ENCODE data around the gene BAG5.
"Not testable (repeated sequence)": the region's sequence is repeated elsewhere in the genome, so short reads cannot be mapped to it uniquely, and the experiment has no call there.

The BAG5 gene

GRCh38 chr14:103512701-103513611 lies 49.5 kb downstream of the BAG5 start:
- Histone ChIP-seq H3K9ac (ENCODE audit: low read depth, low read length, poor library complexity) (no peak overlapping the region), H3K4me3 (ENCODE audit: low read length in 2 of 2) (no peak overlapping the region), H2BK12ac (ENCODE audit: low read length) (no peak overlapping the region), H2AFZ (ENCODE audit: low read length) (no peak overlapping the region), H3K14ac (ENCODE audit: low read length) (peak overlapping the region; percentile 79), H2BK15ac (ENCODE audit: low read length) (no peak overlapping the region), H3K27me3 (ENCODE audit: control insufficient read depth in 3 of 3, insufficient read depth in 3 of 3, low read depth in 1 of 3, low read length in 3 of 3) (no peaks in the 10 kb centered on the region), H3K4ac (ENCODE audit: low read length) (no peak overlapping the region), H3K36me3 (replicated peaks in 1 of 2; ENCODE audit: control insufficient read depth in 2 of 2, insufficient read depth in 2 of 2, low read length in 2 of 2) (peaks cover 10 to 50% of the 10 kb centered on the region in 2 donors), H4K91ac (ENCODE audit: low read depth, low read length, poor library complexity) (no peak overlapping the region), H3K4me2 (ENCODE audit: insufficient read depth, low read length, poor library complexity, severe bottlenecking) (no peak overlapping the region), H3K27ac (replicated peaks; ENCODE audit: low read length) (no peak overlapping the region), H3K18ac (ENCODE audit: low read length) (peak overlapping the region; percentile 82), H2BK5ac (ENCODE audit: low read length) (no peak overlapping the region), H3K9me3 (replicated peaks in 1 of 2; ENCODE audit: control insufficient read depth in 2 of 2, insufficient read depth in 1 of 2, low read depth in 1 of 2, low read length in 2 of 2) (no peaks in the 10 kb centered on the region), H4K8ac (ENCODE audit: low read depth, low read length) (no peak overlapping the region), H2BK120ac (ENCODE audit: low read depth, low read length) (no peak overlapping the region), H2AK5ac (ENCODE audit: low read depth, low read length) (peak overlapping the region; percentile 40), H3K23ac (ENCODE audit: low read depth, low read length, poor library complexity) (peak overlapping the region; percentile 57), H3K79me1 (ENCODE audit: low read depth, low read length) (no peaks in the 10 kb centered on the region), H3K4me1 (ENCODE audit: control insufficient read depth in 2 of 2, insufficient read depth in 1 of 2, low read depth in 1 of 2, low read length in 2 of 2) (peaks cover 7 to 14% of the 10 kb centered on the region in 2 donors)
- no peak for DNase-seq (ENCODE audit: low spot score)
- no CpG with 5 or more reads among the region's 25 CpGs for WGBS, 2 donors (ENCODE audit: extremely low coverage in 2 of 2, insufficient read length in 2 of 2, insufficient replicate concordance in 1 of 2)

- not testable (repeated sequence) for H3K9ac ChIP-seq (ENCODE audit: low read depth, low read length, poor library complexity); H3K4me3 ChIP-seq (ENCODE audit: low read length in 2 of 2); H3K27ac ChIP-seq (replicated peaks; ENCODE audit: low read length)
These were observed 50.3 kb downstream of the BAG5 start for GRCh38 chr14:103512180-103512579.

GRCh38 chr14:103510724-103511693 lies 51.4 kb downstream of the BAG5 start:
- Histone ChIP-seq H4K8ac (ENCODE audit: low read depth, low read length) (no peak overlapping the region), H3K27ac (replicated peaks; ENCODE audit: low read length) (no peak overlapping the region), H3K36me3 (replicated peaks in 1 of 2; ENCODE audit: control insufficient read depth in 2 of 2, insufficient read depth in 2 of 2, low read length in 2 of 2) (peaks cover 13 to 65% of the 10 kb centered on the region in 2 donors), H2AK5ac (ENCODE audit: low read depth, low read length) (no peak overlapping the region), H2BK15ac (ENCODE audit: low read length) (no peak overlapping the region), H3K23ac (ENCODE audit: low read depth, low read length, poor library complexity) (no peak overlapping the region), H3K4me2 (ENCODE audit: insufficient read depth, low read length, poor library complexity, severe bottlenecking) (no peak overlapping the region), H3K9me3 (replicated peaks in 1 of 2; ENCODE audit: control insufficient read depth in 2 of 2, insufficient read depth in 1 of 2, low read depth in 1 of 2, low read length in 2 of 2) (no peaks in the 10 kb centered on the region), H2BK5ac (ENCODE audit: low read length) (no peak overlapping the region), H3K79me1 (ENCODE audit: low read depth, low read length) (no peaks in the 10 kb centered on the region), H3K27me3 (ENCODE audit: control insufficient read depth in 3 of 3, insufficient read depth in 3 of 3, low read depth in 1 of 3, low read length in 3 of 3) (no peaks in the 10 kb centered on the region), H3K4me1 (ENCODE audit: control insufficient read depth in 2 of 2, insufficient read depth in 1 of 2, low read depth in 1 of 2, low read length in 2 of 2) (peaks cover 0 to 5% of the 10 kb centered on the region in 2 donors), H2AFZ (ENCODE audit: low read length) (no peak overlapping the region), H3K18ac (ENCODE audit: low read length) (no peak overlapping the region), H3K4ac (ENCODE audit: low read length) (no peak overlapping the region), H3K4me3 (ENCODE audit: low read length in 2 of 2) (no peak overlapping the region), H3K9ac (ENCODE audit: low read depth, low read length, poor library complexity) (no peak overlapping the region), H2BK12ac (ENCODE audit: low read length) (no peak overlapping the region), H4K91ac (ENCODE audit: low read depth, low read length, poor library complexity) (no peak overlapping the region), H3K14ac (ENCODE audit: low read length) (no peak overlapping the region), H2BK120ac (ENCODE audit: low read depth, low read length) (no peak overlapping the region)
- WGBS, 2 donors (ENCODE audit: extremely low coverage in 2 of 2, insufficient read length in 2 of 2, insufficient replicate concordance in 1 of 2), result no CpG with 5 or more reads among the region's 26 CpGs
- DNase-seq (ENCODE audit: low spot score), result no peak

More at GRCh38 chr14:103512180-103512579, 50.3 kb downstream of the BAG5 start:
- H4K91ac ChIP-seq (ENCODE audit: low read depth, low read length, poor library complexity); DNase-seq (ENCODE audit: low spot score); H4K8ac ChIP-seq (ENCODE audit: low read depth, low read length); H3K9me3 ChIP-seq (replicated peaks in 1 of 2; ENCODE audit: control insufficient read depth in 2 of 2, insufficient read depth in 1 of 2, low read depth in 1 of 2, low read length in 2 of 2); H3K18ac ChIP-seq (ENCODE audit: low read length); H2BK15ac ChIP-seq (ENCODE audit: low read length); H2BK120ac ChIP-seq (ENCODE audit: low read depth, low read length); H2AK5ac ChIP-seq (ENCODE audit: low read depth, low read length); H3K4me1 ChIP-seq (ENCODE audit: control insufficient read depth in 2 of 2, insufficient read depth in 1 of 2, low read depth in 1 of 2, low read length in 2 of 2); H3K23ac ChIP-seq (ENCODE audit: low read depth, low read length, poor library complexity); H2AFZ ChIP-seq (ENCODE audit: low read length); H3K27me3 ChIP-seq (ENCODE audit: control insufficient read depth in 3 of 3, insufficient read depth in 3 of 3, low read depth in 1 of 3, low read length in 3 of 3); H2BK12ac ChIP-seq (ENCODE audit: low read length); H3K79me1 ChIP-seq (ENCODE audit: low read depth, low read length); H3K14ac ChIP-seq (ENCODE audit: low read length); H3K4ac ChIP-seq (ENCODE audit: low read length); H3K4me2 ChIP-seq (ENCODE audit: insufficient read depth, low read length, poor library complexity, severe bottlenecking); H2BK5ac ChIP-seq (ENCODE audit: low read length): not testable (repeated sequence)
- H3K36me3 ChIP-seq (replicated peaks in 1 of 2; ENCODE audit: control insufficient read depth in 2 of 2, insufficient read depth in 2 of 2, low read length in 2 of 2), result peaks cover 13 to 58% of the 10 kb centered on the region in 2 donors
- WGBS, 2 donors (ENCODE audit: extremely low coverage in 2 of 2, insufficient read length in 2 of 2, insufficient replicate concordance in 1 of 2), result no CpG with 5 or more reads among the region's 8 CpGs

Data from neuronal stem cell (in vitro differentiated cells).